BLaER1 (cell line): ENCODE results near the gene LDAF1.
"Not testable (repeated sequence)": the region's sequence is repeated elsewhere in the genome, so short reads cannot be mapped to it uniquely, and the experiment has no call there.

Experiments
- H3K27ac ChIP-seq: shearing (Covaris generic); formaldehyde crosslinking; 2 replicates; pipeline ENCODE4 v1.8.1; 2022
- H3K27me3 ChIP-seq: shearing (Covaris generic); formaldehyde crosslinking; 2 replicates; pipeline ENCODE4 v1.8.1; 2022
- H3K36me3 ChIP-seq: shearing (Covaris generic); formaldehyde crosslinking; 2 replicates; pipeline ENCODE4 v1.8.1; 2022
- H3K4me1 ChIP-seq: shearing (Covaris generic); formaldehyde crosslinking; 2 replicates; pipeline ENCODE4 v1.8.1; 2022
- H3K4me2 ChIP-seq: shearing (Covaris generic); formaldehyde crosslinking; 2 replicates; pipeline ENCODE4 v1.8.1; 2022
- H3K4me3 ChIP-seq: shearing (Covaris generic); formaldehyde crosslinking; 2 replicates; pipeline ENCODE4 v1.8.1; 2022
- H3K9ac ChIP-seq: shearing (Covaris generic); formaldehyde crosslinking; 2 replicates; pipeline ENCODE4 v1.8.1; 2022
- H3K9me3 ChIP-seq: shearing (Covaris generic); formaldehyde crosslinking; 2 replicates; pipeline ENCODE4 v1.8.1; 2022
- H4K20me1 ChIP-seq: shearing (Covaris generic); formaldehyde crosslinking; 2 replicates; pipeline ENCODE4 v1.8.1; 2022
- Cebpa-rat ChIP-seq: shearing (Covaris generic); IDR thresholded peaks from 2 replicates; pipeline ENCODE4 v1.8.1; 2022

LDAF1 gene

GRCh38 chr16:21161211-21161610 lies 2.7 kb downstream of the LDAF1 start:
- Histone ChIP-seq H3K9ac (no peak overlapping the region), H3K4me2 (0 out of 2 replicates have a peak overlapping the region, but pooled peaks have one; percentile 3), H4K20me1 (no peaks in the 10 kb centered on the region; the same call in 1 of the 2 replicates), H3K36me3 (peaks cover 50% of the 10 kb centered on the region), H3K27ac (no peak overlapping the region), H3K27me3 (no peaks in the 10 kb centered on the region; the same call in 1 of the 2 replicates), H3K4me3 (no peak overlapping the region), H3K9me3 (no peaks in the 10 kb centered on the region), H3K4me1 (peaks cover 28% of the 10 kb centered on the region)
- TF ChIP-seq Cebpa-rat: no peak

GRCh38 chr16:21162661-21163151 lies 4.2 kb downstream of the LDAF1 start:
- Histone ChIP-seq H3K9ac (no peak overlapping the region), H3K4me1 (peaks cover 26% of the 10 kb centered on the region), H3K4me2 (no peak overlapping the region), H3K27ac (no peak overlapping the region), H3K36me3 (peaks cover 62% of the 10 kb centered on the region), H4K20me1 (peaks cover 7% of the 10 kb centered on the region; the same call in 1 of the 2 replicates), H3K27me3 (no peaks in the 10 kb centered on the region; the same call in 1 of the 2 replicates), H3K4me3 (no peak overlapping the region), H3K9me3 (no peaks in the 10 kb centered on the region)
- no peak for TF ChIP-seq Cebpa-rat

GRCh38 chr16:21163576-21163975 lies 5.1 kb downstream of the LDAF1 start:
- TF ChIP-seq Cebpa-rat: no peak
- H3K4me1 ChIP-seq: peaks cover 19% of the 10 kb centered on the region
- H4K20me1 ChIP-seq: peaks cover 7% of the 10 kb centered on the region; the same call in 1 of the 2 replicates
- H3K4me2 ChIP-seq: no peak overlapping the region
- peaks cover 62% of the 10 kb centered on the region for H3K36me3 ChIP-seq
- H3K4me3 ChIP-seq: no peak overlapping the region
- no peak overlapping the region for H3K27ac ChIP-seq
- H3K9ac ChIP-seq: no peak overlapping the region
- H3K27me3 ChIP-seq: no peaks in the 10 kb centered on the region; the same call in 1 of the 2 replicates
- no peaks in the 10 kb centered on the region for H3K9me3 ChIP-seq

- Histone ChIP-seq H3K9ac (no peak overlapping the region), H3K36me3 (peaks cover 68% of the 10 kb centered on the region), H3K4me2 (no peak overlapping the region), H3K27me3 (no peaks in the 10 kb centered on the region; the same call in 1 of the 2 replicates), H4K20me1 (peaks cover 7% of the 10 kb centered on the region; the same call in 1 of the 2 replicates), H3K4me3 (no peak overlapping the region), H3K27ac (no peak overlapping the region), H3K9me3 (no peaks in the 10 kb centered on the region), H3K4me1 (peaks cover 11% of the 10 kb centered on the region)
- TF ChIP-seq Cebpa-rat: no peak
Measured at GRCh38 chr16:21164521-21165168, 6.2 kb downstream of the LDAF1 start.

- Histone ChIP-seq H3K4me1 (0 out of 2 replicates have a peak, but pooled peaks cover 3% of the 10 kb centered on the region), H3K36me3 (peaks cover 79% of the 10 kb centered on the region), H3K4me2 (no peak overlapping the region), H3K9me3 (no peaks in the 10 kb centered on the region), H3K27ac (no peak overlapping the region), H4K20me1 (0 out of 2 replicates have a peak, but pooled peaks cover 7% of the 10 kb centered on the region), H3K27me3 (no peaks in the 10 kb centered on the region; the same call in 1 of the 2 replicates), H3K9ac (no peak overlapping the region), H3K4me3 (no peak overlapping the region)
- TF ChIP-seq Cebpa-rat: no peak
Measured at GRCh38 chr16:21166561-21166961, 8.1 kb downstream of the LDAF1 start.

- Histone ChIP-seq H3K27ac (no peak overlapping the region), H3K36me3 (peaks cover 83% of the 10 kb centered on the region), H4K20me1 (0 out of 2 replicates have a peak, but pooled peaks cover 7% of the 10 kb centered on the region), H3K4me2 (no peak overlapping the region), H3K9me3 (no peaks in the 10 kb centered on the region), H3K9ac (no peak overlapping the region), H3K4me3 (no peak overlapping the region), H3K4me1 (0 out of 2 replicates have a peak, but pooled peaks cover 3% of the 10 kb centered on the region), H3K27me3 (no peaks in the 10 kb centered on the region; the same call in 1 of the 2 replicates)
- TF ChIP-seq Cebpa-rat: no peak
Measured at GRCh38 chr16:21167360-21167759, 8.9 kb downstream of the LDAF1 start.

GRCh38 chr16:21167929-21168602 lies 9.6 kb downstream of the LDAF1 start:
- H3K36me3 ChIP-seq: peaks cover 83% of the 10 kb centered on the region
- TF ChIP-seq Cebpa-rat: no peak
- H3K4me3 ChIP-seq: no peak overlapping the region
- no peaks in the 10 kb centered on the region for H3K9me3 ChIP-seq
- H4K20me1 ChIP-seq: 0 out of 2 replicates have a peak, but pooled peaks cover 7% of the 10 kb centered on the region
- H3K9ac ChIP-seq: no peak overlapping the region
- no peak overlapping the region for H3K27ac ChIP-seq
- H3K27me3 ChIP-seq: no peaks in the 10 kb centered on the region; the same call in 1 of the 2 replicates
- no peaks in the 10 kb centered on the region for H3K4me1 ChIP-seq
- no peak overlapping the region for H3K4me2 ChIP-seq

- Histone ChIP-seq H3K4me3 (no peak overlapping the region), H3K36me3 (peaks cover 83% of the 10 kb centered on the region), H4K20me1 (0 out of 2 replicates have a peak, but pooled peaks cover 7% of the 10 kb centered on the region), H3K27me3 (no peaks in the 10 kb centered on the region; the same call in 1 of the 2 replicates), H3K27ac (no peak overlapping the region), H3K4me1 (no peaks in the 10 kb centered on the region), H3K9me3 (no peaks in the 10 kb centered on the region), H3K4me2 (no peak overlapping the region), H3K9ac (no peak overlapping the region)
- TF ChIP-seq Cebpa-rat: no peak
Measured at GRCh38 chr16:21169249-21169981, 10.9 kb downstream of the LDAF1 start.

- not testable (repeated sequence) for H3K9me3 ChIP-seq, H3K27ac ChIP-seq, H4K20me1 ChIP-seq, H3K4me3 ChIP-seq, H3K27me3 ChIP-seq, H3K9ac ChIP-seq, H3K4me2 ChIP-seq, H3K4me1 ChIP-seq
- peaks cover 83% of the 10 kb centered on the region for H3K36me3 ChIP-seq
Measured at GRCh38 chr16:21170116-21170515, 11.6 kb downstream of the LDAF1 start.
